ENCODE results near the gene LIPA.
A peak's percentile ranks its signal among the peaks of the same experiment; 100 is the strongest.

LIPA gene

DNA sequence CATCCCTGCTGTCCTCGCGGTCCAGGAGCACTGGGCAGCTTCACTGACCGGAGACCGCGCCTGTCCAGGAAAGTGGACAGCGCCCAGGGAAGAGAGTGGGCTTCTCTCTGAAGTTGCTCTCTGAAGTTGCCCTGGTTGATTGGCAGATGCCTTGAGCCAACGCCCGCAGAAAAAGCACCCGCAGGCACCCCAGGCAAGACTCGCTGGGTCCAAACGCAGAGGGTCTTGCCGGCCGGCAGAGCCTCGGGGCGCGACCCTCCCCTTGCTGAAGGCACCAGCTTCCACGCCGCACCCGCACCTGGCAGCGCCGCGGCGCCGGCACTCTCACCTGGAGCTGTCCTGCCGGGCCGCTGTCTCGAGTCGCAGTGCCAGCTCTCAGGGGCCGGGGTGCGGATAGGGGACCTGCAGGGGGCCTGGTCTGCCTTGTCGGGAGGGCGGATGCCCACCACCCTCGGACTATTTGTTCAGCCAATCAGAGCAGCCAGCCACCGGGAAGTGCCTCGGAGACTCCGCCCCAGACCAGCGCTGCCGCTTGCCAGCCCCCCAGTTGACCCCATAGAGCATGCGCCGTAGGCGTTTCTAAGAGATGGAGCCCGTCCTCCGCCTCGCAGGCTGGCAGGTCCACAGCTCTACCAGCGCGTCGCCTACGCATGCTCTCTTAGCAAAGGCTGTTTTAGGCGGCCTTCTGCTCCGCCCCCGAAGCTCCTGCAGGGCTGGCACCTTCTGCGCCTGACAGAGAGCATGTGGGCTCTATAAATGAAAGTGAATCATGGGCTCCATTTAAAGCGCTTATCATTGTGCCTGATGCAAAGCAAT is at the start of gene LIPA:
TSS of gene LIPA (minus strand) at position 367 of the 816 bp plus-strand sequence. CDS start 4,127 bp downstream, outside the sequence.
- peak; percentile 97 for DNase-seq (ENCODE audit: low read depth)
- TF ChIP-seq, protein P1, sequence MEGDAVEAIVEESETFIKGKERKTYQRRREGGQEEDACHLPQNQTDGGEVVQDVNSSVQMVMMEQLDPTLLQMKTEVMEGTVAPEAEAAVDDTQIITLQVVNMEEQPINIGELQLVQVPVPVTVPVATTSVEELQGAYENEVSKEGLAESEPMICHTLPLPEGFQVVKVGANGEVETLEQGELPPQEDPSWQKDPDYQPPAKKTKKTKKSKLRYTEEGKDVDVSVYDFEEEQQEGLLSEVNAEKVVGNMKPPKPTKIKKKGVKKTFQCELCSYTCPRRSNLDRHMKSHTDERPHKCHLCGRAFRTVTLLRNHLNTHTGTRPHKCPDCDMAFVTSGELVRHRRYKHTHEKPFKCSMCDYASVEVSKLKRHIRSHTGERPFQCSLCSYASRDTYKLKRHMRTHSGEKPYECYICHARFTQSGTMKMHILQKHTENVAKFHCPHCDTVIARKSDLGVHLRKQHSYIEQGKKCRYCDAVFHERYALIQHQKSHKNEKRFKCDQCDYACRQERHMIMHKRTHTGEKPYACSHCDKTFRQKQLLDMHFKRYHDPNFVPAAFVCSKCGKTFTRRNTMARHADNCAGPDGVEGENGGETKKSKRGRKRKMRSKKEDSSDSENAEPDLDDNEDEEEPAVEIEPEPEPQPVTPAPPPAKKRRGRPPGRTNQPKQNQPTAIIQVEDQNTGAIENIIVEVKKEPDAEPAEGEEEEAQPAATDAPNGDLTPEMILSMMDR (conservative IDR thresholded peaks at IDR 0.05; ENCODE audit: control insufficient read depth, insufficient read depth, low read depth, low read length), result no peak
- peak within 1 kb of the TSS; percentile 92 for H3K4me3 ChIP-seq (ENCODE audit: control insufficient read depth, low read depth, low read length)

DNA sequence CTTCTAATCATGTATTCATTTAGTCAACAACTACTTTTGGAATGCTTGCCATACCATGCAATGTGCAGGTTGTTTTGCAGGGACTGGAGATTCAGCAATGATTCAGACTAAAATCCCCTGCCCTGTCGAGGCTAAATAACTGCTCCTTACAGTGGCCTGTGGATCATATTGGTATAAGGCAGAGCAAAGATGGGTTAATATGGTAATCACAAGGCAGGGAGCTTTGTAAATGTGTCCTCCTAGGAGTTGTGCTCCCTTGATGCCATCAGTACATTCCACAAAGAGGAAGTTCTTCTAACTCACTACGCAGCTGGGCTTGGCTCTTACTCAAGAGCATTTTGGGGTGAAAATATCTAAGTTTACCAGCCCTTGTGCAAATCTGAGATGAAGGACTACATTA is 49.7 kb upstream of the LIPA start:
- TF ChIP-seq, protein P1 (conservative IDR thresholded peaks at IDR 0.05; ENCODE audit: control insufficient read depth, insufficient read depth, low read depth, low read length), result no peak
- H3K4me3 ChIP-seq (ENCODE audit: control insufficient read depth, low read depth, low read length), result peak overlapping the region; percentile 61
- peak; percentile 54 for DNase-seq (ENCODE audit: low read depth)

DNA sequence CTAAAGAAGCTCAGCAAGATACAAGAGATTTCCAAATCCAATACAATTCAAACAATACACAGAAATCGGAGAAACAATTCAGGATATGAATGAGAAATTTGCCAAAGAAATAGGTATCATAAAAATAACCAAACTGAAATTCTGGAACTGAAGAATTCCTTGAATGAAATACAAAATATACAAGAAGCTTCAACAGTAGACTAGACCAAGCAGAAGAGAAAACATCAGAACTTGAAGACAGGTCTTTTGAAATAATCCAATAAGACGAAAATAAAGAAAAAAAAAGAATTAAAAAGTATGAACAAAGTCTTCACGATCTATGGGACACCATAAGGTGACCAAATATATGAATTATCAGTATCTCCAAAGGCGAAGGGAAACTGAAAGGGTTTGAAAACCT is 47.5 kb upstream of the LIPA start:
- TF ChIP-seq, protein P1 (conservative IDR thresholded peaks at IDR 0.05; ENCODE audit: control insufficient read depth, insufficient read depth, low read depth, low read length), result no peak
- H3K4me3 ChIP-seq (ENCODE audit: control insufficient read depth, low read depth, low read length), result no peak overlapping the region
- DNase-seq (ENCODE audit: low read depth), result no peak

DNA sequence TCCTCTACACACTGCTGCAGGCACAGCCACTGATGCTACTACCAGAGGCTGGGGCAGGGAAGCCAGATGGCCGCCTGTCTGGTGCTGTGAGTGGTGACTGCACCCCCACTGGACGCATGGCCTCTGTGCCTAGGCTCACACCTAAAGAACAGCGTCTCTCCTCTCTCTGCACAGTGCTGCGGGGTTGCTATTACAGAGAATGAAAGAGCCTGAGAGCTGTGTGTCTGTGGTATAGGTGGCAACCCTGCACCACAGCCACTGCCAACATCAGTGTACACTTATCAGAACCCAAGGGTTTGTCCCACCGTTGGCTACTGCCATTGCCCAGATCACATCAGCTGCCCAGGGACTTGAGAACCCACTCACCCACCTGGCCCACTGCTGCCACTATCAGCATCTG is 46.2 kb upstream of the LIPA start:
- no peak overlapping the region for H3K4me3 ChIP-seq (ENCODE audit: control insufficient read depth, low read depth, low read length)
- DNase-seq (ENCODE audit: low read depth), result no peak
- TF ChIP-seq, protein P1 (conservative IDR thresholded peaks at IDR 0.05; ENCODE audit: control insufficient read depth, insufficient read depth, low read depth, low read length), result no peak

DNA sequence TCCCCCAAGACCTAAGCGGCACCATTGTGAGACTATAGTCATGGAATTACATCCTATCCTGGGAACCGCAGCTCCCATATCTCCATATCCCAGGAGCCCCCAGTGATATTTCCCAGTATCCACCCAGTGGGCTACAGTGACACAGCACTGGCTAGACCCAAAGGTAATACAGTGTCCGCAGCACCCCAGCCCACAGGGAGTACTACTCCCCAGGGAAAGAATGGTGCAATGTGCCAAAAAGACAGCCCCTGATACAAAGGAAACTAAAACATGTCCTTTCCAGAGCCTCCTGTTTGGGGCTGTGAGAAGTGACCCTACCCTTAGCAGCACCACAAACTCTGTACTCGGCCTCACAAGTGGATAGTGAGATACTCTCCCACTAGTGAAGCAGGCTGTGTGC is 45.8 kb upstream of the LIPA start:
- TF ChIP-seq, protein P1 (conservative IDR thresholded peaks at IDR 0.05; ENCODE audit: control insufficient read depth, insufficient read depth, low read depth, low read length), result no peak
- DNase-seq (ENCODE audit: low read depth), result no peak
- no peak overlapping the region for H3K4me3 ChIP-seq (ENCODE audit: control insufficient read depth, low read depth, low read length)

DNA sequence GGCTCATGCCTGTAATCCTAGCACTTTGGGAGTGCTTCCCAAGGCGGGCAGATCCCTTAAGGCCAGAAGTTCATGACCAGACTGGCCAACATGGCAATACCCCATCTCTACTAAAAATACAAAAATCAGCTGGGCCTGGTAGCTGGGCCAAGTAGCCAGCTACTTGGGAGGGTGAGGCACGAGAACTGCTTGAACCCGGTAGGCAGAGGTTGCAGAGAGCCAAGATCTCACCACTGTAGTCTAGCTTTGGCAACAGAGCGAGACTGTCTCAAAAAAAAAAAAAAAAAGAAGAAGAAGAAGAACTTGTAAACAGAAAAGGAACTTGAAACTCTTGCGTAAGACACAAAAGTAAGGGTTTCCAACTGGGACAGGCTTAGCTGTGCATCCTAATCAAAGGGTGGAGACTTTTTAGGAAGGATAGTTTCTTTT is 44.7 kb upstream of the LIPA start:
- DNase-seq (ENCODE audit: low read depth), result peak; percentile 87
- H3K4me3 ChIP-seq (ENCODE audit: control insufficient read depth, low read depth, low read length), result no peak overlapping the region
- TF ChIP-seq, protein P1 (conservative IDR thresholded peaks at IDR 0.05; ENCODE audit: control insufficient read depth, insufficient read depth, low read depth, low read length), result no peak

Measured in fibroblast of mammary gland (primary cell).